HL-60 (cell line): Measurements from ENCODE around the gene GPX3.

Experiments
- CTCF ChIP-seq: IDR thresholded peaks from one replicate; pipeline ENCODE4 v1.5.1; 2011; ENCODE audit warnings: low read length, control low read depth, inconsistent platforms; ENCODE audit not compliant: insufficient read depth
- GABPA ChIP-seq: IDR thresholded peaks from 2 replicates; pipeline ENCODE4 v1.6.1; 2012; ENCODE audit warnings: low read depth
- POLR2AphosphoS5 ChIP-seq: IDR thresholded peaks from 2 replicates; pipeline ENCODE4 v1.6.1; 2012; ENCODE audit warnings: low read depth

- TF ChIP-seq CTCF (no peak), POLR2AphosphoS5 (no peak), GABPA (no peak)
Observed at GRCh38 chr5:151027961-151028479, 7.6 kb downstream of the GPX3 start.
